Lower lobe of right lung (tissue), 2 donors: ENCODE measurements around the gene SLC1A5. TPM values are rescaled to one million over a fixed set of nuclear protein-coding genes. Genes with fewer than 3 reads are reported as not detected.
"Not testable (repeated sequence)": the region's sequence is repeated elsewhere in the genome, so short reads cannot be mapped to it uniquely, and the experiment has no call there.

Experiments used
- ATAC-seq, 2 donors: fragments of 200-7000 bp; cut with Tn5 transposase; one replicate each; pipeline ENCODE4 v1.9.1; 2020 to 2022; ENCODE audit warnings: mild to moderate bottlenecking in 2 of 2, moderate library complexity in 2 of 2
- DNase-seq: peaks from one replicate; pipeline ENCODE4 v3.0.0-alpha.2; 2020
- H3K27ac ChIP-seq: fragments of 200-600 bp; one replicate; pipeline ENCODE4 v1.8.0; 2022
- H3K27me3 ChIP-seq: fragments of 200-600 bp; one replicate; pipeline ENCODE4 v1.8.0; 2022; ENCODE audit warnings: low read depth
- H3K36me3 ChIP-seq: fragments of 200-600 bp; one replicate; pipeline ENCODE4 v1.8.0; 2022; ENCODE audit warnings: mild to moderate bottlenecking
- H3K4me1 ChIP-seq: fragments of 200-600 bp; one replicate; pipeline ENCODE4 v1.8.0; 2022
- H3K4me3 ChIP-seq: fragments of 200-600 bp; one replicate; pipeline ENCODE4 v1.8.0; 2022; ENCODE audit warnings: mild to moderate bottlenecking
- H3K9me3 ChIP-seq: fragments of 200-600 bp; one replicate; pipeline ENCODE4 v1.8.0; 2022
- CTCF ChIP-seq: fragments of 200-600 bp; IDR thresholded peaks from one replicate; pipeline ENCODE4 v1.8.0; 2022; ENCODE audit warnings: antibody characterized with exemption, mild to moderate bottlenecking
- intact Hi-C: fragments of 100-400 bp; cut with DNase I; formaldehyde crosslinking; loops from one replicate; pipeline ENCODE4 v1.11.0; 2022
- total RNA-seq: library from RNA; stranded (reverse); fragmentation: NEBNext Ultra II Directional; extraction: Animal tissue kit (Norgen Biotek cat#: 25700); gene quantifications from one replicate; pipeline ENCODE4 v1.2.1, GENCODE V29; 2021
- donor health status: DM: no; HTN: yes; CAD: no; lungs with severe emphysema.

SLC1A5 gene
- total RNA-seq, 1 donor from 2014 or later, result 120 TPM

DNA sequence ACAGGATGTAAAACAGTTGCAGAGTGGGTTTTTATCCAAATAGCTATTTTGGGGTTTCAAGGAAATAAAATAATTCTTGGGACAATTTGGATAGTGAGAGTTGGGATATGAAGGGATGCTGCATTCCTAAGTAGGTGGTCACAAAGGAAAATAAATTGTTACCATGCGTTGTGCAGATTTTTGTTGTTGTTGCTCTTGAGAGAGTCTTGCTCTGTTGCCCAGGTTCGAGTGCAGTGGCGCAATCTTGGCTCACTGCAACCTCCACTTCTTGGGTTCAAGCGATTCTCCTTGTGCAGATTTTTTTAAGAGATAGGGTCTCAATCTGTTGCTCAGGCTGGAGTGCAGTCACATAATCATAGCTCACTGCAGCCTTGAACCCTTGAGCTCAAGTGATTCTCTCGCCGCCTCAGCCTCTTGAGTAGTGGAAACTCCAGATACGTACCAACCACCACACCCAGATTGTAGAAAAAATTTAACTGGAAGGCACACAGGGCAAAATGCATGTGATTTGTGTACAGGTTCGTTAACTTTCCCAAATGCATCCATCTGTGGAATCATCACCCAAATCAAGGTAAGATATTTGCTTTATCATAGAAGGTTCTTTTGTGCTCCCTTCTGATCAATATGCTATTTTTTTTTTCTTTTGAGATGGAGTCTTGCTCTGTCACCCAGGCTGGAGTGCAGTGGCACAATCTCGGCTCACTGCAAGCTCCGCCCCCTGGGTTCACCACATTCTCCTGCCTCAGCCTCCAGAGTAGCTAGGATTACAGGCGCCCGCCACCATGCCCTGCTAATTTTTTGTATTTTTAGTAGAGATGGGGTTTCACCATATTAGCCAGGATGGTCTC, 16.0 kb downstream of the SLC1A5 start:
- Histone ChIP-seq H3K27ac (no peak overlapping the region), H3K4me3 (no peak overlapping the region), H3K4me1 (no peaks in the 10 kb centered on the region), H3K27me3 (no peaks in the 10 kb centered on the region), H3K9me3 (no peaks in the 10 kb centered on the region), H3K36me3 (peaks cover 34% of the 10 kb centered on the region)
- ATAC-seq (peak; percentile 85 to 91), DNase-seq (no peak)
- TF ChIP-seq CTCF, result no peak
- intact Hi-C loops, result no loop called here

DNA sequence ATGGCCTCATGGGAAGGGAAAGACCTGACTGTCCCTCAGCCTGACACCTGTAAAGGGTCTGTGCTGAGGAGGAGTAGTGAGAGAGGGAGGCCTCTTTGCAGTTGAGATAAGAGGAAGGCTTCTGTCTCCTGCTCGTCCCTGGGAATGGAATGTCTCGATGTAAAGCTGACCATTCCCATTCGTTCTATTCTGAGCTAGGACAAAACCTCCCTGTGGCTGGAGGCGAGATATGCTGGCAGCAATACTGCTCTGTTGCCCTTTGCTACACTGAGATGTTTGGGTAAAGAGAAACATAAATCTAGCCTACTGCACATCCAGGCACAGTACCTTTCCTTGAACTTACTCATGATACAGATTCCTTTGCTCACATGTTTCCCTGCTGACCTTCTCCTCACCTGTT, 19.6 kb downstream of the SLC1A5 start:
- not testable (repeated sequence) for DNase-seq, H3K27me3 ChIP-seq, H3K4me1 ChIP-seq, H3K9me3 ChIP-seq, H3K27ac ChIP-seq, H3K36me3 ChIP-seq, H3K4me3 ChIP-seq, ATAC-seq
- intact Hi-C loops, result loop anchor here (10.0 kb wide), 1 partner anchor 66 kb away; no protein-coding TSS in a partner anchor

- Histone ChIP-seq H3K27me3 (no peaks in the 10 kb centered on the region), H3K4me1 (peaks cover under 1% of the 10 kb centered on the region), H3K36me3 (no peaks in the 10 kb centered on the region), H3K4me3 (no peak overlapping the region), H3K27ac (no peak overlapping the region), H3K9me3 (no peaks in the 10 kb centered on the region)
- ATAC-seq (peak; percentile 72 to 73), DNase-seq (peak; percentile 74)
- TF ChIP-seq CTCF, result peak; percentile 77
- intact Hi-C loops, result loop anchor here (10.0 kb wide), 1 partner anchor 68 kb away; no protein-coding TSS in a partner anchor
These were observed 21.7 kb downstream of the SLC1A5 start for GRCh38 chr19:46766569-46767317.

DNA sequence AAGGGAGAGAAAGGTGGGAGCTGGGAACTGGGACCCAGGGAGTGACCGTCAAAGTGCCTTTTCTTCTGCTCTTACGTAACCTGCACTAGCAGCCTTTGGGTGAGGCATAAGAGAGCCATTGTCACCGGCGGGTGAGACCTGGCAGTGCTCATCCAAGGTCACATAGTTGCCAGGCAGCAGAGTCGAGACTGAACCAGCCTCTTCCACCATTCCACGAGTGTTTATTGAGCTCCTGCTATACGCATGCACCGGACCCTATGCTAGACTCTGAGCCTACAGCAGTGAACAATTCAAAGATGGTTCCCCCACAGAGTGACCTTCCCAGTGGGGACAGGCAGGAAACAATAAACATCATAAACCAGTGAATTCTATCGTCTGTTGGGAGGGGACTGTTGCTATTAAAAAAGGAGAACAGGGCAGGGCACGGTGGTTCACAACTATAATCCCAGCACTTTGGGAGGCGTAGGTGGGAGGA, 23.5 kb downstream of the SLC1A5 start:
- intact Hi-C loops, result loop anchor here (10.0 kb wide), 1 partner anchor 70 kb away; no protein-coding TSS in a partner anchor
- Histone ChIP-seq H3K4me1 (peaks cover 7% of the 10 kb centered on the region), H3K27me3 (no peaks in the 10 kb centered on the region), H3K9me3 (no peaks in the 10 kb centered on the region), H3K4me3 (no peak overlapping the region), H3K27ac (no peak overlapping the region), H3K36me3 (no peaks in the 10 kb centered on the region)
- DNase-seq (no peak), ATAC-seq (peak; percentile 57 to 71)
- no peak for TF ChIP-seq CTCF

- ATAC-seq, result no peak
- Histone ChIP-seq H3K27me3 (no peaks in the 10 kb centered on the region), H3K36me3 (no peaks in the 10 kb centered on the region), H3K9me3 (no peaks in the 10 kb centered on the region), H3K27ac (no peak overlapping the region), H3K4me3 (no peak overlapping the region), H3K4me1 (peaks cover 7% of the 10 kb centered on the region)
- TF ChIP-seq CTCF, result no peak
- intact Hi-C loops, result loop anchor here (10.0 kb wide), 1 partner anchor 72 kb away; no protein-coding TSS in a partner anchor
- DNase-seq, result no peak
These were observed 26.0 kb downstream of the SLC1A5 start for GRCh38 chr19:46762245-46762890.
